Measurements from ENCODE around the gene FGD5.
A peak's percentile ranks its signal among the peaks of the same experiment; 100 is the strongest.

Gene FGD5

GRCh38 chr3:14789221-14789620 lies 29.5 kb upstream of the FGD5 start:
- no peak for DNase-seq (ENCODE audit: low read depth in 1 of 2, low spot score in 1 of 2)

GRCh38 chr3:14789640-14790285 lies 29.0 kb upstream of the FGD5 start:
- DNase-seq (ENCODE audit: low read depth in 1 of 2, low spot score in 1 of 2) = no peak

DNA sequence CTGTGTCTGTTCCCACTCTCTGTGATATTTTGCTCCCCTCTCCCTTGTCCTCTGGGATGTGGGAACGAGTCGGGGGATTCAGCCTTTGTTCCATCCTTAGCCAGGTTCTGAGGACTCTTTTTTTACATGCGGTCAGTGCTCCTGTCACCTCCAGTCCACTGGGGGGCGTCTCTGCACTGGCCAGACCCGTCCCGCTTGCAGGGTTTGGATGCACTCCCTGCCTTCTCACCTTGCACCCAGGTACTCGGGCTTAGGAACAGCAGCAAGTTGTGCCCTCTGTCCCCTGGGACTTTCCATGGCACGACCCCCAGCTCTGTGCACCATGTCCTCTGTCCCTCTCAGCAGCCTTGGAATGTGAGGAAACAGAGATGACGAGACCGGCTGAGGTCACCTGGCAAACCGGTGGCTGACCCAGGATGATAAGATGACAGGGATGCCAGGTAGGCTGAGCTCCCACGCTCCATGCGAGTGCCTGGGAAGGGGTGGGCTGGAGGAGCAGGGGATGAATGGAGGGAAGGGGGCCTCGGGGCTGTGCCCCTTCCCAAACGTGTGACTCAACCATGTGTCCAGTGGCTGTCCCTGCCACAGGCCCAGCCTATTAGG lies 27.3 kb upstream of the FGD5 start:
- DNase-seq (ENCODE audit: low read depth in 1 of 2, low spot score in 1 of 2) = peak in 1 of 2 donors; percentile 21

- DNase-seq (ENCODE audit: low read depth in 1 of 2, low spot score in 1 of 2) = no peak
Observed at GRCh38 chr3:14792691-14793121, 26.1 kb upstream of the FGD5 start.

GRCh38 chr3:14793126-14793857 lies 25.5 kb upstream of the FGD5 start:
- DNase-seq (ENCODE audit: low read depth in 1 of 2, low spot score in 1 of 2) = no peak

DNA sequence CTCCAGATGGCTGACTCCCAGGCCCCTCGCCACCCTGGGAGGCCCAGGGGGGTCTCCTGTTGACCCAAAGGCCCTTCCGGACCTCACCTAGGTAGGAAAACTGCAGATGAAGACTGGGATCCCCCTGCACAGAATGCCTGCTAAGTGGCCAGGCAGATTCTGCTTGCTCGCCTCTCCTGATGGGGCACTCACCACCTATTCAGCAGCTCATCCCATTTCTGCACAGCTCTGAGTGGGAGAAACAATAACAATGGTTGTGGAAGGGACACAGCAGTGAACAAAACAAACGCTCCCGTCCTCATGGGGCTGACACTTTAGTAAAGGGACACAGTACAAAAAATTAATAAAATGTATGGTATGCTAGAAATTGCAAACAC lies 24.9 kb upstream of the FGD5 start:
- no peak for DNase-seq (ENCODE audit: low read depth in 1 of 2, low spot score in 1 of 2)

DNA sequence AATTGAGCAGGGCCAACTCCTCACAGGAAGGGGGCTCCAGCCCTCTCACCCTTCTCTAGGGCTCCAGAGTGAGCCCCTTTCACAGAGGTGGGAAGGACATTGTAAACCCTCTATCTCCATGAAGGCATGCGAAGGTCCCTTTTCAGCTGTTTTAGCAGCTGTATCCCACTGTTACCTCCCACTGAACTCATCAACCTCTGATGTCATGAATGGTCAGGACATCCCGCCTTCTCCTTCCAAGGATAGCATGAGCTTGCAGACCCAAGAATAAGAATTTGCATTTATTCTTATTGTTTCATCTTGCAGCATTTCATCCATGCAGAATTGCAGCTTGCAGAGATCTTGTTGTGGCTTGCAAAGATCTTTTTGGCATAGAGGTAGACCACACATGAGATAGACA lies 24.3 kb upstream of the FGD5 start:
- DNase-seq (ENCODE audit: low read depth in 1 of 2, low spot score in 1 of 2) = no peak

DNA sequence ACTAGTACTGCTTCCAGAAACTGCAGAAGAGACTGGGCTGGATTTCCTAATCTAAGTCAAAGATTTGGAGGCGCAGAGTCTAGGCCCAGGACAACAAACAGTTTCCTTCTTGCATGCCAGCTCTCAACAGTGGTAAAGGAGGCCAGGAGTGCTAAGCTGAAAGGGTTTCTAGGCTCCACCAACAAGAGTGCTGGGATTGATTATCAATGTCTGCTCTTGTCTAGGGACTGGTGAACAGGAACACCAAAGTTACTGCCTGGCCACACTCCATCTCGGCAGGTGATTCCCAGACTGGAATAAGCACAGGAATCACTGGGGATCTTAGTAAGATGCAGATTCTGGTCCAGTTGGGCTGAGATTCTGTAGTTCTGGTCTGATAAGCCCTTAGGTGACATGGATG lies 22.8 kb upstream of the FGD5 start:
- no peak for DNase-seq (ENCODE audit: low read depth in 1 of 2, low spot score in 1 of 2)

GRCh38 chr3:14796403-14797077 lies 22.2 kb upstream of the FGD5 start:
- DNase-seq (ENCODE audit: low read depth in 1 of 2, low spot score in 1 of 2) = no peak

- no peak for DNase-seq (ENCODE audit: low read depth in 1 of 2, low spot score in 1 of 2)
Observed at GRCh38 chr3:14797731-14798130, 21.0 kb upstream of the FGD5 start.

DNA sequence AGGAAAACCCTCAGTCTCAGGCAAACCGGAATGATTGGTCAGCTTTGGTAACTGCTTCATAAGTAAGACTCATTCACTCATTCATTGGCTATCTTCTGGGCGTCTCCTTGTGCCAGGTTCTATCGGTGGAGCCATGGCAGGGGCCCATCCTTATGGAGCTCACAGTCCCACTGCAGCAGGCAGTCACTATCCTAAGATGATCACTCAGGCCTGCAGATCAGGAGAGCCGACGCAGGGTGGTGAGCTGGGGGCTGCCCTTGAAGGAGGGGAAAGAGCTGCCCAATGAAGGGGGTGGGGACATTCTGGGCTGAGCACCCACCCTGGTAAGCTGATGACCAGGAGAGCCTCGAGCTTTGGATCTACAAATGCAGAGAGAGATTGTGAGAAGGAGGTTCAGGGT lies 20.5 kb upstream of the FGD5 start:
- no peak for DNase-seq (ENCODE audit: low read depth in 1 of 2, low spot score in 1 of 2)

DNA sequence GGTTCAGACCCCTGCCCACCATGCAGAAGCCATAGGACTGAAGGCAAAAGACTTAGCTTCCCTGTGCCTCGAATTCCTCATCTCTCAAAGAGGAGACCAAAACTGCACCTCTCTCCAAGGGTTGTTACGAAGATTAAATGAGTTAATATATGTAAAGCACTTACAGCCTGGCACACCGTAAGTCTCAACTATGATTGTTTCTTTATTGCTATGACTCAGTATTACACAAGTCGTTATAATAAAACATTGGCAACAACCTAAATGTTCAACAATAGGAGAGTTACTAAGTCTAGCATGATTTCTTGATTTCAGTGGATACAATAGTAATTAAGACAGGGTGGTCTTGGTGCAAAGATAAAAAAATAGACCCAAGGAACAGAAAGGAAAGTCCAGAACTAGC lies 19.6 kb upstream of the FGD5 start:
- DNase-seq (ENCODE audit: low read depth in 1 of 2, low spot score in 1 of 2) = no peak

- DNase-seq (ENCODE audit: low read depth in 1 of 2, low spot score in 1 of 2) = no peak
Observed at GRCh38 chr3:14801031-14801430, 17.7 kb upstream of the FGD5 start.

DNA sequence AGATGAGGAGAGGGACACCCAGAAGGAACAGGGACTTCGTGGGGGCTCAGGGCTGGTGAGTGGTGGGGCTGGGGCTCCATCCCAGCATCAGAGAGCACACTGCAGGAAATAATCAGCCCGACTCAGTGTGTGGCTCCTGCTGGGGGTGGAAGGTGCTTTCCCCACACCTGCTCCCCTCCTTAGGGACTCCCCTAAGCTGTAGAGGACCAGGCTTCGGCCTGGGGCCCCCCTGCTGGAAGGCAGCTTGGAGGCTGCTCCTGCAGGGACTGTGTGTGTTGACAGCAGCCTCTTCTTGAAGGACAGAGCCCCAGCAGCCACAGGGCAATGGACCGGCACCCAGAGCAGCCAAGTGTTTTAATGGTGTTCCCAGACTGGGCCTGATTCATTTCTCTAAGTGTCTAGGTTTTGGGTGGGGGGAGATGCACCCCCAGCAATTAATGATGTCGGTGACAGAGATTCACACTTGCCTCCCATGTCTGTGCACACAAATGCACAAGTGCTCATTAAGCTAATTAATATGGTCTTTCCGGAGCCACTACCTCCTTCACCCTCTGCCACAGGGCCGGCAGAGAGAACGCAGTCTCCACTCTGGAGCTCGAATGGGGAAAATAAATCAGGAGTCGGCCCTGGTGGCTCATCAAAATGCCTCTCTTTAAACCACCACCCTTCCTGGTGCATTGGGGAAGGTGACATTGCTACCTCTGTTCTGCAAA lies 16.9 kb upstream of the FGD5 start:
- no peak for DNase-seq (ENCODE audit: low read depth in 1 of 2, low spot score in 1 of 2)

DNA sequence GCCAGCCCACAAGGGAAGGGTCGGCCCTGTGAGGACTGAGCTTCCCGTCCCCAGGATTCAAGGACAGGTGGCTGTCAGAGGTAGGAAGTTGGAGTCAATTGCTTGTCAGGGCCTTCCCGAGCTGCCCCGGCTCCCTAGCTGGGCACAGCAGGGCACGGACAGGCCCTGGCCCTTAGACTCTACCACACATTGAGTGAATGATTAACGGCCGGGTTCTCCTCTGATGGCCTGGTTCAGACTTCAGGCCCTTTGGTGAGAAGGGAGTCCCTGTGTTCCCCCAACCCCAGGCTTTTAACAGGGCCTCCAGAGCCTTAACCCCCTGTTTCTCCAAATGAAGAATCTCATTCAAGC lies 16.4 kb upstream of the FGD5 start:
- no peak for DNase-seq (ENCODE audit: low read depth in 1 of 2, low spot score in 1 of 2)

DNA sequence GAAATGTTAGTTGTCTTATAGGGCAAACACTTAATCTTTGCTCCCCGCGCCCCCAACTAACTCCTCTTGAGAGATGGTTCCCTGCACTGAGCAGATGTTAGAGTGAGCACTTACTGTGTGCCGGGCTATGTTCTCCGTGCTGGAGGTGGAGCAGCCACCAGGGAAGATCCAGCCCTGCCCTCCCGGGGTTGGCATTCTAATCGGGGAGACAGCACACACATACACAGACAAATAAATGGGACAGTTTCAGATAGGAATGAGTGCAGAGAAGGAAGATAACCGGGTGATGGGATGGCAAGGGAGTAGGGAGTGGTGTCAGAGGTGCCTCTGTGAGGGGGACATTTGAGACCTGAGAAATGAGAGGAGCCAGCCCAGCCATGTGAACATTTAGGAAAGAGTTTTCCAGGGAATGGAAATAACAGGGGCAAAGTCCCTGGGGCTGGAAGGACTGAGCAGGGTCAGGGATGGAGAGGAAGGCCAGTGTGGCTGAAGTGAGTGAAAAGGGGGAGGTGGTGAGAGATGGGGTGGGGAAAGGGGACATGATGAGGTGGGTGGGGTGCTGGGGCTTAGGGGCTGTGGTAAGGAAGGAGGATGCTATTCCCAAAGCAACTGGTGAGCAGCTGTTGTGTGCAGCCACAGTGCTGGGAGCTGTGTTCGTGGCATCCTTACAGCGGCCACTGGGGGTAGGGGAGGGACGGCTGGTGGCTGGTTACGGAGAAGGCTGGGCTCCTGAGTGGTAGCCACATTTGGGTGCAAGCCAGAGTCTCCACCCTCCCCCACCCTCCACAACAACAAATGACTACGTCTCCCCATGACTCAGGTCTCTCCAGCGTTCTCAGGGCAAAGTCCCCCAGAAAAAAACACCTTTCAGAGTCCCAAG lies 15.4 kb upstream of the FGD5 start:
- DNase-seq (ENCODE audit: low read depth in 1 of 2, low spot score in 1 of 2) = no peak

GRCh38 chr3:14803981-14804834 lies 14.6 kb upstream of the FGD5 start:
- DNase-seq (ENCODE audit: low read depth in 1 of 2, low spot score in 1 of 2) = no peak

- no peak for DNase-seq (ENCODE audit: low read depth in 1 of 2, low spot score in 1 of 2)
Observed at GRCh38 chr3:14804835-14805780, 13.7 kb upstream of the FGD5 start.

Measured in stimulated activated CD4-positive, alpha-beta T cell treated with anti-CD3 and anti-CD28 coated beads, Interleukin-15, amount 100 ng/mL, for 1 hour (primary cell).